NT2/D1 (cell line): ENCODE measurements around the gene XIRP2.

Experiments
- SUZ12 ChIP-seq: IDR thresholded peaks from 2 replicates; pipeline ENCODE4 v1.6.1; 2011; ENCODE audit not compliant: insufficient read length, insufficient read depth; ENCODE audit errors: extremely low read depth
- ZNF274 ChIP-seq: IDR thresholded peaks from 2 replicates; pipeline ENCODE4 v1.6.1; 2011; ENCODE audit warnings: mild to moderate bottlenecking, low read depth, low read length

- TF ChIP-seq SUZ12 (no peak), ZNF274 (no peak)
These were observed 83.7 kb downstream of the XIRP2 start for GRCh38 chr2:166972002-166972401.
